HK-2 (cell line): ENCODE measurements around the gene RASAL3.
"Not testable (repeated sequence)": the region's sequence is repeated elsewhere in the genome, so short reads cannot be mapped to it uniquely, and the experiment has no call there.

Experiments used
- DNase-seq: peaks from one replicate; pipeline ENCODE4 v3.0.0-alpha.2; 2018; ENCODE audit not compliant: unreplicated experiment

RASAL3 gene

DNA sequence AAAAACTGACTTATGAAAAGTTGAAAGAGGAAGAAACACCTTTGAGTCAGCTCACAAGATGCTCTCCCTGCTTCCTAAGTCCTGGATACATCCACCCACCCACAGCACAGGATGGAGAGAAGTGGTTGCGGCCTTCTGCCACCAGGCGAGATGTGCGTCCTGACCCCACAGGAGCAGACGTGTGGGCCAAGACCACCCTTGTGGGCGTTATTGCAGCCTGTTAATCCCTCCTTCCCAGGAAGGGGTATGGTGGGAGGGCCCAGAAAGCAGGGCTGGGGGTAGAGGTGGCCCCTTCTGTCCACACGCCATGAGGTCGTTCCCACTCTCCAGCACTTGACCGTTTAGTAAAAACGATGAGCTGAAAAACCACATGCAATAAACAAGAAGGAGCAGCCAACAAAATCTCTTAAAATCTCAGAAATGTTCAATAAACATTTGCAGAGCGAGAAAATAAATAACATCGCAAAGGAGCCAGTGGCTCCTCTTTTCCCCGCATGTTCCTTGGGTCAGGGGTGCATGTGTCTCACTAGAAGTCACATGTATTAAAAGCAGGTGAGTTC, 43.1 kb downstream of the RASAL3 start:
- DNase-seq: no peak

DNA sequence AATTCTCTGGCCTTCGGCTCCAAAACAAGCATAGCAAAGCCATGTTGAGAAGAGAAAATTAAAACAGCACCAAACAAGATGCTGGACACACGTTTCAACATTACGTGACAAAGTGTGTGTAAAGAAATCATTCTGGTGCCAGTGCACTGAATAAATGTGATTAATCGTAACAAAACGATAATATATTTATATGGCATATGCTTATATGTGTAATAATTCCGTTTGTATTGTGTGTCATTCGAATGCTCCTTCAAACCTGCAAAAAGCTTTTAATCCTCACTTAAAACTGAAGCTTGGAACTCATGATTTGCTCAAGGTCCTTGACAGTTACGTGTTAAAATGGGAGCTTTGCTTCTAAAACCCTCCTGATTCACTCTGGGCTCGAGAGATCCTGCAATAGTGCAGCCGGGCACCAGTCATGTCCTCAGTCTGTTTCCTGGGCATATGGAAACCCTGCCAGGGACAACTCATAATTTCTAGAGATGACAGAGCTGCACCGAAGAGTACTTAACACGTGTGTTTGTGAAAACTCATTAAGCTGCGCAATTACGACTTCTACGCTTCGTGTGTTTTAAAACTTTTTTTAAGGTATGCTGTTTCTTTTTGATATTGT, 44.8 kb downstream of the RASAL3 start:
- DNase-seq: no peak

DNA sequence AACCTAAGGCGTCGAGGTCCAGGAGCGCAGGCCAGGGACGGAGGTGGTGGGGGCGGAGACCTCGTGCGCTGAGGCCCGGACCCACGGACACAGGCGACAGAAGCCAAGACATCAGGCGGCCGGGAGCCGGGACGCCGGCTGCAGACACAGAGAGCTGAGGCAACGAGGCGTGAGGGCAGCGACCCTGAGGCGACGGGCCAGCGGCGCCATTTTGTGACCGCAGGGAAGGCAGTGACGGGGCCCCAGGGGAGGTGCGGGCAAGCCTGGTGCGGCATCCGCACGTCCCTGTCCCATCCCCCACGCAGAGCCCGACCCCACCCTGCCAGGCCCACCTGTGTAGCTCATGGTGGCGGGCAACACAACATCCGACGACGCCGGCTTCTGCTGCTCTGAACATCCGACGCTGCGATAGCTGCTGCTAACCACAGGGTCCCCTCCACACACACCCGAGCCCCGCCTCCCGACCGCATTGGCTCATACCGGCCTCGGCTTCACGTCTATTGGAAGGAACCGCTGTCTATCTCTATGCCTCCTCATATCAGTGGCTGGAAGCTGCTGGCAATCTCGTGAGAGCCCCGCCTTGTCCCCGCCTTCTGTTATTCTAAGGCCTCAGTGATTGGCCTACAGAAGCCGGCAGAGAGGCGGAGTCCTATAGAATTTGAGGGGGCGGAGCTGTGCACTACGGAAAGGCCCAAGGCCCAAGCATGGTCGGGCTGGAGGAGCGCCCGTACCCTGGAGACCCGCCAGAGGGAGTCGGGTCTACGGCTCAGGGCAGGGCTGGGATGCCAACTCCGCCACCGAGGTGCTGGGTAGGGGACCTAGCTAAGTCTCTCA, 45.5 kb downstream of the RASAL3 start, which contains the start of gene AKAP8L:
Gene AKAP8L (minus strand): TSS at position 410 of the 834 bp plus-strand sequence. CDS start 65 bp downstream, at position 345.
- DNase-seq: peak; percentile 99

DNA sequence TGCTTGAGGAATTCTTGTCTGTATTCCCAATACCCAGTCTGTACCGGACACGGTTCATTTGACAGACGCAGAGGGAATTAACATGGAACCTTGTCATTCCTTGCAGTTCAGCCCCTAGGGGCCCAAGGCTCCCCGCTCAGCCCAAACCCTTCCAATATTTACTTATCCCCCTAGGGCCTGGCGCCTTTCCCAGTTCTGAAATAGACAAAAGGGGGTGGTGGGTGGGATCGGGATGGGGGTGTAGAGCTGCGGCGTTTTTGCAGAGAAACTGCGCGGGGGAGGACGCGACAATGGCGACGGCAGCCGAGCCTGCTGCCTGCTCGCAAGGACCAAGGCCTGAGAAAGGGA, 46.1 kb downstream of the RASAL3 start:
- DNase-seq: no peak

DNA sequence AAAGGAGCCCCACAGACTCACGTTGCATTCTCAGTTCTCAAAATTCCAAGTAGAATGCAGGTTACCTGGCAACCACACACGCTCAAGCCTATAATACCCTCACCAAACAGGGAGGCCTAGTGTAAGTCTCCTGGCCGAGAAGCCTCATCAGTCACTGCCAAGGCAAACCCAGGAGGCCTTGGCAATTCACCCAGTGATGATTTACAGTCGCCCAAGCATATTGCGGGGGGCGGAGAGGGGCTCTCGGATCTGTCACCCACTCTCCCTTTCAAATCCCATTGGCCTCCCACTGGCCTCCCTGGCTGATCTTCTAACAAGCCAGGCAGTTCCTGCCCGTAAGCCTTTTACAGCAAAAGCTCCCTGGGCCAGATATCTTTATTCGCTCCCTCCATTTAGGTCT, 46.6 kb downstream of the RASAL3 start:
- DNase-seq: no peak

DNA sequence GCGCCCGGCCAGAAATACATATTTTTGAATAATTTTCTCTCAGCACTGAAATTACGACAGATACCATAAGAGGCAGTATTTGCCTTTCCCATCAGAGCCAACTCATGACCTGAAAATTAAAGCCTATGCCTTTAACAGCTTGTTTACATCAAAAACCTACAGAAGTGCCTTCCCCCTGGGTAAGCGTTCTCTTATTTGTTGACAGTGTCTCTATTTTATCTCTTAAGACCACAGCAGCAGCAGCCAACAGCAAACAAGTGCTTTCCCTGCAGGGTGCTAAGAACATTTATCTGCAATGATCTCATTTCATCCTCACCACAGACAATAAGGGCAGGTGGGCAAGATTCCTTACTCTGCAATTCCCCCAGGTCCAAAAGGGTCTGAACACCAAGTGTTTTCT, 51.5 kb downstream of the RASAL3 start:
- DNase-seq: no peak

DNA sequence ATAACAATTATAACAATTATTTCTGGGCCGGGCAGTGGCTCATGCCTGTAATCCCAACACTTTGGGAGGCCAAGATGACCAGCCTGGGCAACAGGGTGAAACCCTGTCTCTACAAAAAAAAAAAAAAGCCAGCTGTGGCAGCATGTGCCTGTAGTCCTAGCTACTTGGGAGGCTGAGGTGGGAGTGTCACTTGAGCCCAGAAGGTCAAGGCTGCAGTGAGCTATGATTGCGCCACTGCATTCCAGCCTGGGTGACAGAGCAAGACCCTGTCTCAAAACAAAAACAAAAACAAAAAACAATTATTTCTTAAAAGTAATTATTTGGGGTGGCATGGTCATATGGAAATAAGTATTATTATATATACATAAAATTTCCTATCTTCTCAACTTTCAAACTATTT, 53.0 kb downstream of the RASAL3 start:
- not testable (repeated sequence) for DNase-seq

DNA sequence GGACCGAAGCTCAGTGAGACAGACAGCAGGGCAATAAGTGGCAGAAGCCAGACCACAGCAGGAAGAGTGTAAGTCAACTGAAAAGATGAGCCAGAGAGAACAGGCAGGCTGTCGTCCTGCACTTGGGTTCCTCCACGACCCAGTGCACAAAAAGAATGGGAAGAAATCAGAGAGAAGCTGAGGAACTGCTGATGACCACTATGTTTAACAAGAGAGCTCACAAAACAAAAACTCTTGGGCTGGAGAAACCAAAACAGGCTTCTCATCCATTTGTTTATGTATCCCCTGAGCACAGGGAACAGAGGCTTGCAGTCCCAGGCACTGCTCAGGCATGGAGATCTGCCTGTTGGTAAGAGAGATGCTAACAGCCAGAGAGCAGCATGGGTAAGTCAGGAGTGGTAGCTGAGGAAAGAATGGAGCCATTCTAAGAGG, 59.5 kb downstream of the RASAL3 start:
- DNase-seq: no peak

DNA sequence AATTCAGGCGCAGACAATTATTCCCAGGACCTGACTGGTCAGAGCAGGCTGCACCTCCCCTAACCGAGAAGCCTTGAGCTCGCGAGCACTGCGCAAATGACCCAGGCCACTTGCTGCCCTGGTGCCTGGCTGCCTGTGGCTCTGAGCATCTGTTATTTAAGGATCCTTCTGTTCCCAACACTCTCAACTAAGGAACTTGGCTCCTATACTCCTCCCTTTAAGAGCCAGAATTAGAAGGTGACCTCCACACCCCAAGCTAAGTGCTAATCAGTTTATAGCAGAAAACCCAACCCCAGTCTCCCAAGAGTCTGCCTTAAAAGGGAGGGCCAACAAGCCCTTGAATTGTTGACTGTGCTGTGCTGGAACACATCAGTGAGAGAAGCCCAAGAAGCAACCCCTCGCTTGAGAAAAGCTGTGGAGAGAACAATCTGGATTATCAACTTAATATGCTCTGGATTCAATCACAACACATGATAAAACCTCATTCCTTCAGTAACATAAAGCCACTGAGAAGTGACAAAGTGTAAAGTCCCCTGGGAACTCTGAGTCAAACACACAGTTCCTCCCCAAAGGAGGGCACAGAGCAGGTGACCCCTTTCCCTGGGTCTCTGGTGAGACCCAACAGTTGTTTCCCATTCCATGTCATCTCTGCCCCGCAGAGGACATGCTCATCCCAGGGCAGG, 60.1 kb downstream of the RASAL3 start:
- DNase-seq: no peak

DNA sequence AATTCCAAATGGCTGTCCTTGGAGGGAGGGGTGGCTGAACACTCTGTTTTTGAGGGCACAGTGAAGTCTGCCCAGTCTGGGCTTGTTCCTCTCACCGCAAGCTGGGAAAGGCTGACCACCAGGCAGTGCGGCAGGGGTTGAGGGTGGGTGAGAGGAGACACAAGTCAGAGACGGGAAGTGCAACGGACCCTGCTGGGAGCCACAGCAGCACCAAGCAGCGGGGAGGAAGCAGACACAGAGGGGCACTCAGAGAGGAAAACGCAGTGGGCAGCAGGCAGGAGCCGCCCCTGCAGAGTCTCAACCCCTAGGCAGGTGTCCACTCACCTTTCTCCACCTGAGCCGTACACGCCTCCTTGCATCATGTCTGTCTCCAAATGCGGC, 61.2 kb downstream of the RASAL3 start:
- no peak for DNase-seq

DNA sequence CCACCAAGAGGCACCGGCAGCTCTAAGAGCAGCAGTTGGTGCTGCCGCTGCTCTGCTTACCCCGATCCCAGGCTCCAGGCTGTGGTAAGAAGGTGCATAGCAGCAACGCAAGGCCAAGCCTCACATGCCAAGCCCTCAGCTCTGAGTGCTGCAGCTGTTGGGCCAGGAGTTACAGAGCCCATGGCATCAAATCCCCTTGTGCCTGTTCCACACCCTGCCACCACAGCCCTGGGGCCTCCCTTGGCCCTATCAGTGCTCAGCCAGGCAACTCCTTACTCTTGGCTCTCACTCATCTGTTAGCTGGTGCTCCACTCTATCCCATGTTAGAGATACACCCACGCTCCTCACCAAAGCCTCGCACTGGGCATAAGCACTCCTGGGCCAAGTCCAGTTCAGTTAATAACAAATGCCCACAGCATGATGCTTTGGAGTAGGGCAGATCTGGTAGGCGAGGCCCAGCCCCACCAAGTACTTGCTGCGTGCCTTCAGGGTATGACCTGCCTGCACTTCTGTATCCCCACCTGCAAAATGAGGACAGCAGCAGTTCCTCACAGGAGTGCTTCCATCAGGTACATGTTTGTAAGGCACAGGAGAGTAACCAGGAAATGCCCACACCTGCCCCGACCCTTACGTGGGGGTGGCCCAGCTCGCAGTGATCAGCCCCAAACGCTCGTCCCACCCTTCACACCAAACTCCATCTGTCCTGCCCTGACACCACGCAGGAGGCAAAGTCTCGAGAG, 61.8 kb downstream of the RASAL3 start:
- no peak for DNase-seq
